ENCODE results near the gene NOP10. TPM values are rescaled to one million over a fixed set of nuclear protein-coding genes. Genes with fewer than 3 reads are reported as not detected.

The NOP10 gene
- polyA plus RNA-seq, 2 of the 4 experiments (the other 2 are of a cell fraction) = 451 to 502 TPM

GRCh38 chr15:34339946-34340345, 3.0 kb downstream of the NOP10 start:
- CTCF ChIA-PET = interaction anchor here (1.5 to 5.1 kb wide), 5 partner anchors 11 to 130 kb away, joined by 3 to 34 read pairs (median 7); partner anchors contain the start of genes KATNBL1 and LPCAT4
- Histone ChIP-seq H3K4me3 (no peak overlapping the region), H3K9me3 (no peaks in the 10 kb centered on the region), H3K27ac (no peak overlapping the region), H3K4me2 (no peak overlapping the region), H3K4me1 (peaks cover 15% of the 10 kb centered on the region; the same call in 2 of the 3 replicates)
- POLR2A ChIA-PET = interaction anchor here (2.8 kb wide), 1 partner anchor 27 kb away, joined by 20 read pairs; the partner anchor contains the start of gene LPCAT4
- DNase-seq (ENCODE audit: low read depth in 1 of 2, low spot score in 1 of 2) = no peak
- no peak for FAIRE-seq
- TF ChIP-seq MYC (IDR thresholded peaks at IDR 0.05; ENCODE audit: borderline replicate concordance, low read length) (no peak), MAFK (IDR thresholded peaks at IDR 0.05; ENCODE audit: partially characterized antibody) (no peak), RAD21 (conservative IDR thresholded peaks at IDR 0.05 in 1 of 2, IDR thresholded peaks at IDR 0.05 in 1 of 2) (no peak), HDAC2 (IDR thresholded peaks at IDR 0.05) (no peak), FOXS1 (CRISPR knock-in tag; IDR thresholded peaks at IDR 0.05) (no peak), JUNB (IDR thresholded peaks at IDR 0.05) (no peak)
- ATAC-seq = no peak
- WGBS (ENCODE audit: missing lambda C conversion rate) = 91% methylated on average over 3 of the region's 3 CpGs

DNA sequence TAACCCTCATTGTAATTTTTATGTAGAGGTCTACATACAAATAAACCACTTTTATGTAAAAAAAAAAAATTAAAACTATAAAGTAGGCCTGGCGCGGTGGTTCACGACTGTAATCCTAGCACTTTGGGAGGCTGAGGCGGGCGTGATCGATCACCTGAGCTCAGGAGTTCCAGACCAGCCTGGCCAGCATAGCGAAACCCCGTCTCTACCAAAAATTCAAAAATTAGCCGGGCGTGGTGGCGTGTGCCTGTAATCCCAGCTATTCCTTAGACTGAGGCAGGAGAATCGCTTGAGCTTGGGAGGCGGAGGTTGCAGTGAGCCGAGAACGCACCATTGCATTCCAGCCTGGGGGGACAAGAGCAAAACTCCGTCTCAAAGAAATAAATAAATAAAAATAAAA, 4.6 kb downstream of the NOP10 start:
- POLR2A ChIA-PET = interaction anchor here (0.7 to 2.8 kb wide), 9 partner anchors 10 to 650 kb away, joined by 3 to 24 read pairs (median 4); partner anchors contain the start of genes EMC7, GOLGA8B, LPCAT4 and PGBD4
- DNase-seq (ENCODE audit: low read depth in 1 of 2, low spot score in 1 of 2) (no peak), ATAC-seq (no peak), FAIRE-seq (no peak)
- TF ChIP-seq SMC3 (IDR thresholded peaks at IDR 0.05) = no peak
- H3K4me2 ChIP-seq = peak overlapping the region; percentile 77
- WGBS (ENCODE audit: missing lambda C conversion rate) = 90% methylated on average over 16 of the region's 16 CpGs
- H3K4me3 ChIP-seq = peak overlapping the region; percentile 64
- H3K9me3 ChIP-seq = no peaks in the 10 kb centered on the region
- H3K4me1 ChIP-seq = peaks cover 15% of the 10 kb centered on the region; the same call in 2 of the 3 replicates
- CTCF ChIA-PET = interaction anchor here (1.0 to 5.1 kb wide), 12 partner anchors 9 to 276 kb away, joined by 3 to 34 read pairs (median 4); partner anchors contain the start of gene LPCAT4
- peak overlapping the region; percentile 83 to 95; a peak in 5 of 6 replicates for H3K27ac ChIP-seq

DNA sequence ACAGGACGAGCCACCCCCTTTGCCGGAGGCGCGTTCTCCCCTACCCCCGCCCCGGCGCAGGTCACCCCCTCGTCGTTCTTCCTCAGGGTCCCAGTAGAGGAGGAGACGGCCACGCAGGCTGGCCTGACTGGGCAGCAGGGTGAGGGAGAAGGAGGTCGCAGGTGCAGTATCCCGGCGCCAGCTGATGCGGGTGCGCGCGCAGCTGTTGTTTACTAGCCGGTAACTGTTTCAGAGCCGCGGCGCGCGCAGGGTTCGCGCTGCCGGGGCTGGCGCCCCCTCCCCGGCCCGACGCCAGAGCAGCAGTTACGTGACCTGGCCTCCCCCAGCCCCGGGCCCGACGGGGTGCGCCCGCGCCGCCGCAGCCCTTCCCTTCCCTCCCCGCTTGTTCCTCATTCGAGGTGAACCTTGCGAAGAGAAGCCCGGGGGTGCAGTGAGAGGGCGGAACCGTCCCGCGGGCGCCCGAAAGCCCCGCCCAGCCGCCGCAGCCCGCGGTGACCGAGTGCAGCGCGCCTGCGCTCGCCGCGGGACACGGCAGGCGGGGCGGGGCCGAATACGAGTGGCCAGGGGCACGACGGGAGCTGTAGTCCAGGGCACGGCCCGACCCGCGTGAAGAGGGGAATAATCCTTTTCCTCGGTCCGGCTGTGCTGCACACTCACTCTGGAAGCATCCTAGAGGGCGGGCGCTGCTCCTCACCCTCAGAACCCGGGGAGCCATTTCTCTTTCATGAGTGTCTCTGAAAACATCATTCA, 5.2 kb downstream of the NOP10 start, which contains the start of gene SLC12A6:
Gene SLC12A6 (minus strand): TSS at position 225 of the 750 bp plus-strand sequence. CDS start 1,101 bp downstream, outside the sequence.
- ChIA-PET CTCF (interaction anchor here (1.0 to 5.1 kb wide), 15 partner anchors 8 to 275 kb away, joined by 3 to 34 read pairs (median 4); partner anchors contain the start of gene LPCAT4), POLR2A (interaction anchor here (0.6 to 2.8 kb wide), 12 partner anchors 9 to 651 kb away, joined by 3 to 24 read pairs (median 4); partner anchors contain the start of genes EMC4, EMC7, GOLGA8B and LPCAT4)
- peak within 1 kb of the TSS; percentile 88 for H3K4me2 ChIP-seq
- H3K27ac ChIP-seq = peak within 1 kb of the TSS; percentile 83 to 95
- ATAC-seq = peak; percentile 94 to 96
- peak; percentile 90 to 91 for DNase-seq (ENCODE audit: low read depth in 1 of 2, low spot score in 1 of 2)
- TF ChIP-seq, protein P1, sequence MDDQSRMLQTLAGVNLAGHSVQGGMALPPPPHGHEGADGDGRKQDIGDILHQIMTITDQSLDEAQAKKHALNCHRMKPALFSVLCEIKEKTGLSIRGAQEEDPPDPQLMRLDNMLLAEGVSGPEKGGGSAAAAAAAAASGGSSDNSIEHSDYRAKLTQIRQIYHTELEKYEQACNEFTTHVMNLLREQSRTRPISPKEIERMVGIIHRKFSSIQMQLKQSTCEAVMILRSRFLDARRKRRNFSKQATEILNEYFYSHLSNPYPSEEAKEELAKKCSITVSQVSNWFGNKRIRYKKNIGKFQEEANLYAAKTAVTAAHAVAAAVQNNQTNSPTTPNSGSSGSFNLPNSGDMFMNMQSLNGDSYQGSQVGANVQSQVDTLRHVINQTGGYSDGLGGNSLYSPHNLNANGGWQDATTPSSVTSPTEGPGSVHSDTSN (IDR thresholded peaks at IDR 0.05) = peak; percentile 75
- TF ChIP-seq RAD21 (conservative IDR thresholded peaks at IDR 0.05 in 1 of 2, IDR thresholded peaks at IDR 0.05 in 1 of 2) = 0 out of 5 replicates have a peak, but pooled peaks of 1 of the 2 experiments have one; percentile 18
- no peak for TF ChIP-seq POLR2AphosphoS2 (conservative IDR thresholded peaks at IDR 0.05; ENCODE audit: low read length)
- no peak for TF ChIP-seq EP300 (IDR thresholded peaks at IDR 0.05)
- TF ChIP-seq KDM1A (IDR thresholded peaks at IDR 0.05; ENCODE audit: low read depth) = no peak
- no peak for TF ChIP-seq NFE2L2 (conservative IDR thresholded peaks at IDR 0.05; ENCODE audit: low read length)
- TF ChIP-seq CBX8 (IDR thresholded peaks at IDR 0.05) = no peak
- no peak for TF ChIP-seq FOSL2 (IDR thresholded peaks at IDR 0.05)
- peak; percentile 41 for TF ChIP-seq FOSL2 (CRISPR knock-in tag; IDR thresholded peaks at IDR 0.05)
- TF ChIP-seq JUN (IDR thresholded peaks at IDR 0.05) = peak; percentile 55 to 84; a peak in 3 of 5 replicates
- no peak for TF ChIP-seq BHLHE40 (IDR thresholded peaks at IDR 0.05; ENCODE audit: low read depth, low read length)
- TF ChIP-seq MYC (IDR thresholded peaks at IDR 0.05; ENCODE audit: borderline replicate concordance, low read length) = peak; percentile 43; the same call in 1 of the 2 replicates
- TF ChIP-seq, protein P2, sequence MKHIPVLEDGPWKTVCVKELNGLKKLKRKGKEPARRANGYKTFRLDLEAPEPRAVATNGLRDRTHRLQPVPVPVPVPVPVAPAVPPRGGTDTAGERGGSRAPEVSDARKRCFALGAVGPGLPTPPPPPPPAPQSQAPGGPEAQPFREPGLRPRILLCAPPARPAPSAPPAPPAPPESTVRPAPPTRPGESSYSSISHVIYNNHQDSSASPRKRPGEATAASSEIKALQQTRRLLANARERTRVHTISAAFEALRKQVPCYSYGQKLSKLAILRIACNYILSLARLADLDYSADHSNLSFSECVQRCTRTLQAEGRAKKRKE (CRISPR knock-in tag; IDR thresholded peaks at IDR 0.05; ENCODE audit: low read depth) = no peak
- TF ChIP-seq, protein P3, sequence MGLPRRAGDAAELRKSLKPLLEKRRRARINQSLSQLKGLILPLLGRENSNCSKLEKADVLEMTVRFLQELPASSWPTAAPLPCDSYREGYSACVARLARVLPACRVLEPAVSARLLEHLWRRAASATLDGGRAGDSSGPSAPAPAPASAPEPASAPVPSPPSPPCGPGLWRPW (IDR thresholded peaks at IDR 0.05) = no peak
- TF ChIP-seq MAZ (IDR thresholded peaks at IDR 0.05; ENCODE audit: borderline replicate concordance, low read depth, low read length) = 0 out of 2 replicates have a peak, but pooled peaks have one; percentile 51
- TF ChIP-seq CHD2 (IDR thresholded peaks at IDR 0.05; ENCODE audit: low read length, partially characterized antibody) = no peak
- peak; percentile 65 for TF ChIP-seq PHF8 (IDR thresholded peaks at IDR 0.05; ENCODE audit: borderline replicate concordance, low read depth)
- no peak for TF ChIP-seq ZNF302 (CRISPR knock-in tag; IDR thresholded peaks at IDR 0.05)
- peak; percentile 57 for TF ChIP-seq POLR2A (IDR thresholded peaks at IDR 0.05; ENCODE audit: low read length)
- TF ChIP-seq, protein P4, sequence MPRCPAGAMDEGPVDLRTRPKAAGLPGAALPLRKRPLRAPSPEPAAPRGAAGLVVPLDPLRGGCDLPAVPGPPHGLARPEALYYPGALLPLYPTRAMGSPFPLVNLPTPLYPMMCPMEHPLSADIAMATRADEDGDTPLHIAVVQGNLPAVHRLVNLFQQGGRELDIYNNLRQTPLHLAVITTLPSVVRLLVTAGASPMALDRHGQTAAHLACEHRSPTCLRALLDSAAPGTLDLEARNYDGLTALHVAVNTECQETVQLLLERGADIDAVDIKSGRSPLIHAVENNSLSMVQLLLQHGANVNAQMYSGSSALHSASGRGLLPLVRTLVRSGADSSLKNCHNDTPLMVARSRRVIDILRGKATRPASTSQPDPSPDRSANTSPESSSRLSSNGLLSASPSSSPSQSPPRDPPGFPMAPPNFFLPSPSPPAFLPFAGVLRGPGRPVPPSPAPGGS (IDR thresholded peaks at IDR 0.05) = peak; percentile 48; the same call in 1 of the 3 replicates
- no peak for FAIRE-seq
- H3K4me3 ChIP-seq = peak within 1 kb of the TSS; percentile 64
- H3K4me1 ChIP-seq = peaks cover 15% of the 10 kb centered on the region; the same call in 2 of the 3 replicates
- no peaks in the 10 kb centered on the region for H3K9me3 ChIP-seq
- under 1% methylated on average over 26 of the region's 78 CpGs for WGBS (ENCODE audit: missing lambda C conversion rate)

Data from A549 (cell line).